Measurements from ENCODE around the gene USP22. TPM values are rescaled to one million over a fixed set of nuclear protein-coding genes. Genes with fewer than 3 reads are reported as not detected.
"Not testable (repeated sequence)": the region's sequence is repeated elsewhere in the genome, so short reads cannot be mapped to it uniquely, and the experiment has no call there.

USP22 gene
- total RNA-seq, result 100 to 1,000 TPM; 144 TPM

DNA sequence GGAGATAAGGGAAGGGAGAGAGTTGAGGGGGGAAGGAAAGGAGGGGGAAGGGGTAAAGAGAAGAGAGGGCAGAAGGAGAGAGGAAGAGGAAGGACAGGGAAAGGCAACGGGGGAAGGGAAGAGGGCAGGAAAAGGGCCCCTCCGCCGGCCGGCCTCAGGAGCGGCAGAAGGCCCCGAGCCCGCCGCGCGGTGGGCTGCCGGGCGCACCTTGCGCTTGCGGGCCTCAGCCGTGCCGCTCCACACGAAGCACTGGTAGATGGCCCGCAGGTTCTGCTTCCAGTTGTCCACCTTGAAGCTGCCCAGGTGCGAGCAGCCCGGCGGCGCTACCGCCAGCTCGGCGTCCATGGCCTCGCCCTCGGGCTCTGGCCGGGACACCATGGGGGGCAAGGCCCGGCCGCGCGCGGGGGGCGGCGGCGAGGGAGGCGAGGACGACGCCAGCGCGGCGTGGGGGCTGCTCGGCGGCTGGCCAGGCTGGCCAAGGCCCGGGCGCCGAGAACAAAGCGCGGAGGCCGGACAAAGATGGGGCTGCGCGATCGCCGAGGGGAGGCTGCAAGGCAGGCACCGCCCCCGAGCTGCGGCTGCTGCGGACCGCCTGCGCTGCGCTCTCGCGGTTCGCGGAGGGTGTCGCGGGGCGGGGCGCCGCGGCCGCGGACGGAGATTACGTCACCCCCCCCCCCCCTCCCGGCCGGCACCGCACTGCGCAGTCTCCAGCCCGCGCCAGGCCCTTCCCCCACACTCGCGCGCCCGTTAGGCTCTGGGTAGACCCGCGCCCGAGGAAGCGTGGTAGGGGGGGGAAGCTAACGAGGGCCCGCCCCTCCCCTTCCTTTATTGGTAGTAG lies at the start of gene USP22:
Gene USP22, minus strand, starts transcription at position 554 of the 838 bp plus-strand sequence. Its CDS starts 176 bp downstream, at position 378.
- ChIA-PET CTCF (interaction anchor here (1.4 to 2.5 kb wide), 4 partner anchors 8 to 245 kb away, joined by 3 to 16 read pairs (median 10); no protein-coding TSS in a partner anchor), POLR2A (interaction anchor here (0.6 to 2.5 kb wide), 6 partner anchors 9 to 245 kb away, joined by 3 to 21 read pairs (median 6); no protein-coding TSS in a partner anchor)

- CTCF ChIA-PET, result interaction anchor here (0.7 kb wide), 1 partner anchor 109 kb away, joined by 3 read pairs; no protein-coding TSS in a partner anchor
- POLR2A ChIA-PET, result interaction anchor here (0.6 kb wide), 1 partner anchor 36 kb away, joined by 4 read pairs; no protein-coding TSS in a partner anchor
Measured at GRCh38 chr17:21090902-21091618, 48.2 kb upstream of the USP22 start.

DNA sequence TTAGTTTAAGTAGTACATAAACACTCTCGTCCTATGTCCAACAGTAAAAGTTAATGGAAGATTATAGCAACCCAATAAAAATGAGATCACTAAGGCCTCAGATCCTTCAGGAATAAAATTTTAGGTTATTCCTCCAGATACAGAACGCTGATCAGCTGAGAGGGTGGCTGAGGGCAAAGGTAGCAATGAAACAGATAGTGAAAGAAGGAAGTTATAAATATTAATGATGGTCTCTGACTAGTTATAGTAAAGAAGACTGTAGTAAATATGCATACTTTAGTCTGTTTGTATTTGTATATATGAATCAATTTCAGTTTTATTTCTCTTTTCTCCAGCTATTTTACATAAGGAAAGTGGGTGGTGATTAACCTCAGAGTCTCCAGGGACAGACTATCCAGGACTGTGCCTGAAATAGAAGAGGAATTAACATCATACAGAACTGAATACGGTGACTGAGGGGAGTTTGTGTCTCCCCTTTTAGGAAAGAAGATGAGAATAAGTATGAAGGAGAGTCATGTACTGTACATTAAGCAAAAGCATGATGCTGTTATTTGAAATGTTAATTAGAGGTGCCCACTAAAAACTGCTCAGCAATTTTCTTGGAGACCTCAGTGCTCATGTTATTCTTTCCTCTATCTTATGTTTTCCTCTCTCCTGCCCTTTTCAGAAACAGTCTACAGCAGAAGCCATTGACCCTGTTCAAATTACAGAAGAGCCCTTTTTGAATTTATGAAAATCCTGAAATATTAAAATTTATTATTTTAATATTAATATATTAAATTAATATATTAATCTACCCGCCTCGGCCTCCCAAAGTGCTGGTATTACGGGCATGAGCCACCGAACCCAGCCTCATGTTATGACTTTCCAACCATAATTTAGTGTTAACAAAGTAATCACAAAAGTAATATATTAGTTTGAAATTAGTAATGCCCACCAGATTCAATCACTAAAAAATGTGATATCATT lies 47.4 kb upstream of the USP22 start:
- POLR2A ChIA-PET, result interaction anchor here (0.6 kb wide), 1 partner anchor 35 kb away, joined by 4 read pairs; no protein-coding TSS in a partner anchor

GRCh38 chr17:21089145-21089544 lies 46.3 kb upstream of the USP22 start:
- ChIA-PET POLR2A (no interaction called here), CTCF (no interaction called here)

More for the DNA sequence above, 47.4 kb upstream of the USP22 start:
- CTCF ChIA-PET, result no interaction called here

GRCh38 chr17:21085707-21086106 lies 42.9 kb upstream of the USP22 start:
- CTCF ChIA-PET, result no interaction called here
- POLR2A ChIA-PET, result no interaction called here

GRCh38 chr17:21085280-21085679 lies 42.5 kb upstream of the USP22 start:
- CTCF ChIA-PET, POLR2A ChIA-PET: not testable (repeated sequence)

DNA sequence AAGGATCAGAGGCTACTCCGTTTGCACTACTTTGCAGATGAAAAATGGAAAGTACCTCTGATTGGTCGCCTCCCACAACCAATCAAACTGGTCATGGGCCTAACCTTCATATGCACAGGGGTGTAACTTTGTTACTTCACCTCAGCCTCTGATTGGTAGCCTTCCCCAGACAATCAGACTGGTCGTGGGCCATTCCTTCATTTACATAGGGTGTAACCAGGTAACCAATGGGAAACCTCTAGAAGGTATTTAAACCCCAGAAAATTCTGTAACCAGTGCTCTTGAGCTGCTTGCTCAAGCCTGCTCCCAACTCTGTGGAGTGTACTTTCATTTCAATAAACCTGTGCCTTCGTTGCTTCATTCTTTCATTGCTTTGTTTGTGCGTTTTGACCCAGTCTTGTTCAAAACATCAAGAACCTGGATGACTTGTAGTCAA lies 39.2 kb upstream of the USP22 start:
- ChIA-PET POLR2A (no interaction called here), CTCF (no interaction called here)

DNA sequence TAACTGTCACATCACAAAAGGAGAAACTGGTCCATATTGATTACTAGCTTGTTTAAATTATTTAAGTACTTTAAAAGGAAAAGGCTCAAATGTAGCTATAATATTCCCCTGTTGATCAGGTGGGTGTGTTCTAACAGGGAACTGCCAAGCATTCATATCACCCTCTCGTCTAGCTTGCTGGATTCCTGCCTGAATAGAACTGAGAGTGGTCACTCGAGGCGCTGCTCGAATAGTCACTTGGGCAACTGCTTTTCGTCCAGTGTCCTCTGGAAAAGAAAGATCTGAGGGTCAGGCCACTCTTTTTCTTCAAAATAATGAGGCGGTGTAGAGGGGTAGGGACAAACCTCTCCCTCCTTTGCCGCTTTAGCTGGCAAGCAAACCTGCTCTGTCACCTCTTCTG lies 36.4 kb upstream of the USP22 start:
- POLR2A ChIA-PET, result no interaction called here
- CTCF ChIA-PET, result no interaction called here

DNA sequence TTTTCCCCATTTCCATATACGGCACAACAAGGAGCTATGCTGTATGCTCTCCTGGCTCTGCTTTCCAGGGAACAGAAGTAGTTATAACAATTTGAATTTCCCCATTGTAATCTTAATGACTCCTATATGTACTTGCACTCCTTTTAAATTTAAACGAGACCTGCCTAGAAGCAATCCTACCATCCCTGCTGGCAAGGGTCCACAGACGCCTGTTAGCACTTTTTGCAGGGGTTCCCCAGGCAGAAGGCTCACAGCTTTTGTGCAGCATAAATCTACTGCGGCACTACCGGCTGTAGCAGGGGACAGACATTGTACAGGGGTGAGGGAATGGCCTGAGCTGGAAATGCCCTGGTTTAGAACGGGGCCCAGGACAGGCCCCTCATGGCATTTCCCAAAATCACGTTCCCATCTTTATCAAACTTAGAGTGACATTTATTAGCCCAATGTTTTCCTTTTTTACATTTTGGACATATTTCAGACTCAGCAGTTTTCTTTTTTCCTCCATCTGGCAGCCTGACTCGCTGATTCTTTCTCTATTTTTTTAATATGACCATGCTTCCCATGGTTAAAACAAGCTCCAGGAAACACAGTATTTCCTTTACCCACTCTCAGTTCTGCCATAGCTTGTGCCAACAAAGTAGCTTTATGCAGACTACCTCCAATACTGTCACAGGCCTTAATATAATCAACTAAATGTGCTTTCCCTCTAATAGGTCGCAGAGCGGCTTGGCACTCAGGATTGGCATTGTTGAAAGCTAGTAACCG lies 35.4 kb upstream of the USP22 start:
- CTCF ChIA-PET, result no interaction called here
- POLR2A ChIA-PET, result no interaction called here

DNA sequence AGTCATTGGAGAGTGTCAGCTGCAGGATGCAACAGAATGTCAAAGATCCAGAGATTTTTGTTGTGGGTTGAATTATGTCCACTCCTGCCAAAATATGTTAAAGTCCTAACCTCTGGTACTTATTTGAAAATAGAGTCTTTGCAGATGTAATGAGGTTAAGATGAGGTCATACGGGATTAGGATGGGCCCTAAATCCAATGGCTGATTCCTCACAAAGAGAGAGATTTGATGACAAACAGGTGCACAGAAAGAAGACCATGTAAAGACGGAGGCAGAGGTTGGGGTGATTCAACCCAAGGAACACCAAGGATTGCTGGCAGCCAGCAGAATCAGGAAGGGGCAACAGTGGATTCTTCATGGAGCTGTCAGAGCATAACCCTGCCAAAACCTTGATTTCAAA lies 34.5 kb upstream of the USP22 start:
- POLR2A ChIA-PET, result no interaction called here
- CTCF ChIA-PET, result no interaction called here

DNA sequence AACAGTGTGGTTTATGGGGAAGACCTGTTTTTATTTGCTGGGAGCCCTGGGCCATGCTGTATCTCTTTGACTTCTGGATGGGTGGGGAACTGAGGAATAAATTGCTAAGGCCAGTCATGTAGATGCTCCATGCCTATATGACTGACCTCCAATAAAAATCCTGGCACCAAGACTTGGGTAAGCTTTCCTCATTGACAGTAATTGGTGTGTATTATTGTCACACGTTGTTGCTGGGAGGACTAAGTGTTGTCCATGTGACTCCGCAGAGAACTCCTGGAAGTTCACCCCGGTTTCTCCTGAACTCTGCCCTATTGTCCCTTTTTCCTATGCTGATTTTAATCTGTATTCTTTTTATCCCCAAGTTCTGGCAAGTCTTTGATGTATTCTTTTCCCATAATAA lies 33.4 kb upstream of the USP22 start:
- CTCF ChIA-PET, result no interaction called here
- POLR2A ChIA-PET, result no interaction called here

DNA sequence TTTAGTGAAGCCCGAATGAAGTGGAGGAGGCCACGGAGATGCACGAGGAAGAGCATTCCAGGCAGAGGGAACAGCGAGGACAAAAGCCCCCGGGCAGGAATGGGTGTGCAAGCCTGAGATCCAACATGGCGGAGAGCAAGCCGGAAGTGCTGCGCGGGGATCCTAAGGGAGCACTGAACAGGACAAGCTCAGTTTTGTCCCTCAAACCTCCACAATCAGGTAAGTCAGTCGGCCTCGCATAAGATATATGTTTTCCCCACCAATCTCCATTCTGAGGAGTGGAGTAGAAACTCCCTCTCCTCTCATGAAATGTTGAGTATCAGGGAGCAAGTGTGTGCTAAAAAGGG lies 32.9 kb upstream of the USP22 start:
- ChIA-PET CTCF (no interaction called here), POLR2A (no interaction called here)

DNA sequence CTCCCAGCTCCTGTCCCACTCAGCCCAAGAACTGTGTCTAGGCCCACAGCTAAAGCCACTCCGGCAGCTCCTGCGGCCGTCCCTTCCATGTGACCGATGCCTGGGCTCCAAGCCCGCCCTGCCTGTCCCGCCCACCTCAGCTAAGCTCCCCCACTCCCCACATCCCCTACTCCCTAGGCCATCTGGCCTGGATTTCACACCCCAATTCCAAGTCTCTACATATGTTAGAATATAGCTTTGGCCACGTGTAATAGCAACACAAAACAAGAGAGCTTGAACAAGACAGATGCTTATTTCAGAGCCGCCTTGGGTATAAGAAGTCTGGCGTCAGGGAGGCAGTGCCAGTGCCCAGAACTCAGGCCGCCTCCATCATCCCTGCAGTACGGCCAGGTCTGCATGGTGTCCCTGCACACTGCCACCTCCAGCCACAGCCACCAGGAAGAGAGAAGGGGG lies 30.0 kb upstream of the USP22 start:
- ChIA-PET POLR2A (no interaction called here), CTCF (no interaction called here)

GRCh38 chr17:21066394-21066793 lies 23.6 kb upstream of the USP22 start:
- POLR2A ChIA-PET, result no interaction called here
- CTCF ChIA-PET, result no interaction called here

GRCh38 chr17:21061971-21062526 lies 19.2 kb upstream of the USP22 start:
- CTCF ChIA-PET, result no interaction called here

DNA sequence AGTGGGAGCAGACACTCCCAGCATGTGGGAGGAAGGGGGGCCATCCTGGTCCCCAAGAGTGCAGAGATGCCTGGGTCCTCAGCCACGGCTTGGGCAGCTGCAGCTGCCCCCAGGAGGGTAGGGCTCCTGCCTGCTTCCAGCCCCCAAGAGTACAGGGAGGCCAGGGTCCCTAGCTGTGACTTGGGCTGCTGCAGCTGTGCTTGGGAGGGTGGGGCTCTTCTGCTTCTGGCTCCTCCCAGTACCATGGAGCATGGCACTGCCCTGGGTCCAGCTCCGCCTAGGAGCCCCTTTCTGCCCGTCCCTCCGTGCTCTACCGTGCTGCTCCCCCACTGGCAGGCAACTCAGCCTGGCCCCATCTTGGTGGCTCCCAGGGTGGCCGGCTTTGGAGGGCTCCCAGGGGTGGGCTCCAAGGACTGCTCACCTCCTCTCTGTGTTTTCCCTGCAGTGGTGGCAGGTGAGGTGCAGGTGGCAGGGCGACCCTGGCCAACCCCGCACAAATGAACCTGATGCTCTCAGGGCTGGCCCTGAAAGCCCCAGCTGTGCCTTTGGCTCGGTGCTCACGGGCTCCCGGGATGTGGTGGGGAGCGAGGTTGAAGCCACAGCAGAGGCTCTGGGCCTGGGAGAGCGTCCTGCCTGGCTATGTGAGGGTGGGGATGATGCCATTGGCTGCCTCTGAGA lies 18.5 kb upstream of the USP22 start:
- CTCF ChIA-PET, result interaction anchor here (0.7 kb wide), 1 partner anchor 35 kb away, joined by 3 read pairs; no protein-coding TSS in a partner anchor

More at GRCh38 chr17:21061971-21062526, 19.2 kb upstream of the USP22 start:
- POLR2A ChIA-PET, result no interaction called here

GRCh38 chr17:21059761-21060160 lies 16.9 kb upstream of the USP22 start:
- POLR2A ChIA-PET, result no interaction called here
- CTCF ChIA-PET, result no interaction called here

More for the DNA sequence above, 18.5 kb upstream of the USP22 start:
- POLR2A ChIA-PET, result no interaction called here

Measured in activated CD8-positive, alpha-beta memory T cell treated with anti-CD3 and anti-CD28 coated beads for 36 hours (primary cell).